ENCODE data around the gene PDILT.

DNA sequence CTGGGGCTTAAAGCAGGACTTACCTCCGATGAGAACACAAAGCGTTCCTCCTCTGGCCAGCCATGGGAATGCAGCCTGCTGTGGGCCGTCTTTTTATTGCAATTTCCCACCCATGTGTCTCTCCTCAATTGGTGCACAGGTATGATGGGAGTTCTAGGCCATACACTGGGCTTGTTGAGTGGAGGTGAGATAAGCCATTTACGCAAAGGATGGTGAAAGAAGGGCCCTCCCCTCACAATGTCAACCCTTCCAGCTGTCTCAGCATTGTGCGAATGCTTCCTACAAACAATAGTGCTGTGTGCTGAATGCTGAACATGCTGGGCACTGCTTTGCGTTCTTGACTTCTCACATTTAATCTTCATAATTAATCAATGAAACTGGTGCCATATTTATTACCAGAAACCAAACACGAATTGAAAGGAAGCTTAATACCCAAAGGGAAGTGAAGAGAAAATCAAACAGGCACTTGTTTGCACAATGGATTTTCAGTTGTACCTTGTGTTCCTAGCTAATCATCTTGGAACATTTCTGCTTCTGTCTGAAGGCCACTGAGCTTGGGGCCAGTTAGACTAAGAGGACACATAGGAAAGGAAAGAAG is 77.0 kb downstream of the PDILT start, which contains the start of gene GP2:
- TF ChIP-seq, protein P1, sequence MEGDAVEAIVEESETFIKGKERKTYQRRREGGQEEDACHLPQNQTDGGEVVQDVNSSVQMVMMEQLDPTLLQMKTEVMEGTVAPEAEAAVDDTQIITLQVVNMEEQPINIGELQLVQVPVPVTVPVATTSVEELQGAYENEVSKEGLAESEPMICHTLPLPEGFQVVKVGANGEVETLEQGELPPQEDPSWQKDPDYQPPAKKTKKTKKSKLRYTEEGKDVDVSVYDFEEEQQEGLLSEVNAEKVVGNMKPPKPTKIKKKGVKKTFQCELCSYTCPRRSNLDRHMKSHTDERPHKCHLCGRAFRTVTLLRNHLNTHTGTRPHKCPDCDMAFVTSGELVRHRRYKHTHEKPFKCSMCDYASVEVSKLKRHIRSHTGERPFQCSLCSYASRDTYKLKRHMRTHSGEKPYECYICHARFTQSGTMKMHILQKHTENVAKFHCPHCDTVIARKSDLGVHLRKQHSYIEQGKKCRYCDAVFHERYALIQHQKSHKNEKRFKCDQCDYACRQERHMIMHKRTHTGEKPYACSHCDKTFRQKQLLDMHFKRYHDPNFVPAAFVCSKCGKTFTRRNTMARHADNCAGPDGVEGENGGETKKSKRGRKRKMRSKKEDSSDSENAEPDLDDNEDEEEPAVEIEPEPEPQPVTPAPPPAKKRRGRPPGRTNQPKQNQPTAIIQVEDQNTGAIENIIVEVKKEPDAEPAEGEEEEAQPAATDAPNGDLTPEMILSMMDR (IDR thresholded peaks at IDR 0.05) = no peak
- no peak for TF ChIP-seq POLR2A (IDR thresholded peaks at IDR 0.05)
- TF ChIP-seq POLR2AphosphoS5 (IDR thresholded peaks at IDR 0.05; ENCODE audit: insufficient read depth in 1 of 2, low read depth in 1 of 2) = no peak
